Activated CD8-positive, alpha-beta memory T cell treated with anti-CD3 and anti-CD28 coated beads for 24 hours (primary cell): ENCODE results near the gene EEA1.
"Not testable (repeated sequence)": the region's sequence is repeated elsewhere in the genome, so short reads cannot be mapped to it uniquely, and the experiment has no call there.

Experiments
- DNase-seq: peaks from one replicate; pipeline ENCODE4 v3.0.0-alpha.2; 2020

EEA1 gene

GRCh38 chr12:92928962-92929915, at the start of gene EEA1:
Gene EEA1 (minus strand): TSS chr12:92929295. CDS start chr12:92929066, 229 bp downstream.
- peak; percentile 98 for DNase-seq

DNA sequence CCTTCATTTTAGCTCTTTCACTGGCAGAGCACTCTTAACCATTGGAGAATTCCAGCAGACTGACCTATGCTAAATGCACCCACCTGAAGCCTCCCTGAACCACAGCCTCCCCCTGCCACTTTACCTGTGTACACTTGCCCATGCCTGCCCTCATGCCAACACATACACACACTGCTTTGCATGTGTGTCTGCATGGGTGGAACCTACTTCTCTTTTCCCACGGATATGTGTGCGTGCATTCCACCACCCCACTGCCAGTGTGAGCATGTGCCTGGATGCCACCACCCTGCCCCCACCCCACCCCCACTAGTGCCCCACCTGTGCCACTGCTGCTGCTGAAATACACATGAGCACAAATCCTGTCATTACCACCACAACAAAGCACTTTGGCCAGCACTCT, 49.5 kb upstream of the EEA1 start:
- no peak for DNase-seq

DNA sequence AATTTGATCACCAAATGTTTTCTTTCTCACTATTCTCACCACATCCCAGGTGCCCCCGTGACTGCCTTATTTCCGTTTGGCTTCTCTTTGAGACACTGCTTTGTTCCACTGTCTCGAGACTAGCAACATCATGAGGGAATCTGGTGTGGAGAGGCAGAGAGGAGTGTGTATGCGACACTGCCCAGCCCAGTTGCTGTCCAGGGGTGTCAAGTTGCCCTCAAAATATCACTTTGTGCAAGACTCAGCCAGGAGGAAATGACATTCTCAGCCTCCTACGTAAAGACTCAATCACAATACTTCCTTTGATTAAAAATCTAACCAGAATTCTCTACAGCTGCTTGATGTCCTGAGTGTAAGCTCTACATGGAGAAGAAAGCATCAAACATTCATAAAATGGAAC, 48.2 kb upstream of the EEA1 start:
- no peak for DNase-seq

GRCh38 chr12:92974759-92975158, 45.7 kb upstream of the EEA1 start:
- DNase-seq, result no peak

DNA sequence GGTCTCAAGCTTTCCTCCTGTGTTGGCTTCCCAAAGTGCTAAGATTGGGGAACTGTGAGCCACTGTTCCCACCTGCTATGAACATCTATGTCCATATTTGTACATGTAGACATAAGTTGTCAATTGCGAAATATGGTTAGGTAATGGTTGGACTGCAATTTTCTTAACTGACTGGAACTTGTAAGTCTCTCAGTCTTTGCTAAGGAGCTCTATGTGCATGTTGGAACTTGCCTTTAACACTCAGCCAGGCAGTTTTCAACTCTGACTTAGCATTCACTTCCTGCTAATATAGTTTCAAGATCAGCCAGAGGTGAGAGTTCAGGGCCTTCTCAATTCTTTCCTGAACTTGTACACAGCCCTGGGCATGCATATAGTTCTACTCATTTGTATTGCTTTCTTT, 44.5 kb upstream of the EEA1 start:
- DNase-seq, result no peak

DNA sequence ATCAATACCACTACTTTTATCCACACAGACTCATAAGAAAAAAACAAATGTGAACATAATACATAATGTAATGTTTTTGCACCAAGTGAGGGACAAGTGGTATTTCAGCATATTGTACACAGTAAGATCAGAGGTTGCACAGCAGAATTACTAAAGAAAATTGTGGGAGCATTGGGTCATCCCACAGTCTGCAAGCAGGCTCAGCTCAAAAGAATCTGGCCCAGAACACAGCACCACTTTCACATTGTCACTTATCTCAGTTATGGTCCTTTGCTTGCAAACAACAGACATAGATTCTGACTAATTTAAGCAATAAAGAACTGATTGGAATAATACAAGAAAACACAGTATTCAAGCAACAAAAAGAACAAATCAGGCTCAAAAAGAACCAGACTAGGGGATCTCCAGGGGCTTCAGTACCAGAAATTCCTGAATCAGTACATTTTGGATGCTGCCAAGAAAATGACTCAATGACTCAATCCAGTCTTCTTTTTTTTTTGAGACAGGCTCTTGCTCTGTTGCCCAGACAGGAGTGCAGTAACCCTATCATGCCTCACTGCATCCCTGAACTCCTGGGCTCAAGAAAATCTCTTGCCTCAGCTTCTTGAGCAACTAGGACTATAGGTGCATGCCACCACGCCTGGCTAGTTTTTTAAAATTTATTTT, 42.9 kb upstream of the EEA1 start:
- DNase-seq, result no peak

GRCh38 chr12:92968176-92968813, 39.2 kb upstream of the EEA1 start:
- DNase-seq, result no peak

- DNase-seq, result not testable (repeated sequence)
Observed at GRCh38 chr12:92964378-92964777, 35.3 kb upstream of the EEA1 start.

DNA sequence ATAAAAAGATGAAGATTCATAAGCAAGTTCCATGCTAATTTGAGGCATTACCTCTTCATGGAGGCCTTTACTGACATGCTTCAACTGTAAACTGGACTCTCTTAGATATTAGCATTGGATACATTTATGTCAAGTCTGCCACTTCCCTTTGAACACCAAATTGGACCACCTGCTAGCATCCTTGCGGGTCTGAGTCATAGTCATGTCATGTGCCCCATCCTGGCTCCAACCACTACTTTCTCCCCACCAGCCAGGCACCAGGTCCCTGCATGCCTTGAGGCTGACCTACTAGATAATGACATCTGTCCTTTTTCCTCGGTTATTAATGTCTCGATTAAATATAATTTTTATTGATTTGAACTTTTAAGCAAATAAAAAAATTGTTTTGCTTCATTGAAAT, 32.9 kb upstream of the EEA1 start:
- DNase-seq, result no peak

- DNase-seq, result no peak
Observed at GRCh38 chr12:92955997-92956663, 27.0 kb upstream of the EEA1 start.

- DNase-seq, result no peak
Observed at GRCh38 chr12:92953747-92954146, 24.7 kb upstream of the EEA1 start.

- DNase-seq, result no peak
Observed at GRCh38 chr12:92952394-92952793, 23.3 kb upstream of the EEA1 start.

GRCh38 chr12:92951006-92951405, 21.9 kb upstream of the EEA1 start:
- no peak for DNase-seq

- DNase-seq, result no peak
Observed at GRCh38 chr12:92950011-92950410, 20.9 kb upstream of the EEA1 start.

DNA sequence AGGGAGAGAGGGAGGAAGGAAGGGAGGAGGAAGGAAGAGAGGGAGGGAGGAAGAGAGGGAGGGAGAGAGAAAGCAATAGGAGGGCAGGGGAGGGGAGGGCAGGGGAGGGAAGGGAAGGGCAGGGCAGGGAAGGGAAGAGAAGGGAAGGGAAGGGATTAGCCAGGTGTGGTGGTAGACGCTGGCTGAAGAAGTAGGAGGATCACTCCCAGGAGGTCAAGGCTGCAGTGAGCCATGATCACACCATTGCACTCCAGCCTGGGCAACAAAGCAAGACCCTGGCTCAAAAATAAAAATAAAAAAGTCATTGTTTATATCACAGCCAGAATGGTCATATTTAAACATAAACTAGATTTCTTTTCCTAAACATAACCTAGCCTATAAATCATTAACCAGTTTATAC, 20.4 kb upstream of the EEA1 start:
- DNase-seq, result no peak

DNA sequence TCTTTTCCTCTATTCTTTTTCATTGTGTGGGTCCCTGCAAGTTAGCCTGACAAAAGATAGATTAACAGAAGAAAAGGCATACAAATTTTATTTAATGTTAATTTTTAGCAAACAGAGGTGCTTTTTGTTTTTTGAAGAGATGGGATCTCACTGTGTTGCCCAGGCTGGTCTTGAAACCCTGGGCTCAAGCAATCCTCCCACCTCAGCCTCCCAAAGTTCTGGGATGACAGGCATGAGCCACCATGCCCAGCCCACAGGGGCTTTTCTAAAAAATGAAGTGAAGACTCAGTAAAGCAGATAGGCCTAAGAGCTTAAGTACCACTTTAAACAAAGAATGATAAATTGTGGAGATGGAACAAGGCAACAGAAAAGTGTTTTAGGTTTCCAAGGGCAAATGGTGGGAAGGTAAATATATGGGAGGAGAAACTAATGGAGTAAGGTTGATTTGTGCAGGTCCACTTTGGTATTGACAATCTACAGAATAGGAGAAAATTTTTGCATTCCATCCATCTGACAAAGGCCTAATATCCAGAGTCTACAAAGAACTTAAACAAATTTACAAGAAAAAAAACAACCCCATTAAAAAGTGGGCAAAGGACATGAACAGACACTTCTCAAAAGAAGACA, 18.6 kb upstream of the EEA1 start:
- no peak for DNase-seq

GRCh38 chr12:92945659-92946220, 16.6 kb upstream of the EEA1 start:
- no peak for DNase-seq

GRCh38 chr12:92943482-92944250, 14.6 kb upstream of the EEA1 start:
- DNase-seq, result no peak

DNA sequence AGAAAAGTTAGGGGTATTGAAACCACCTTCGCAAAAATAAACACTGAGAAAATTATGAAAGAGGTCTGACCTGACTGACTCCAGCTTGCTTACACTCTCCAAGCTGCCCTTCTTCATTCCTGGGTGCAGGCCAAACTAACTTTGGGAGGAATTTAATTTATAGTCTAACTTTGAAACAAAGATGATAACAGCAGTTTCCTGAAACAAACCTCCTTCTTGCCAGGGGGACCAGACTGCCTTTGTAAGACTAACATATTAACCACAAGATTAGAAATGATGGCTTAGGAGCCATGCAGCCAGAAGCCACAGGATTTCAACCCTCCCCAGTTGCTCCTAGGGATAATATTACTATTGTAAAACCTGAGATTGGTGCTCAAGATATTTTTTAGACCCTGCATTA, 13.8 kb upstream of the EEA1 start:
- DNase-seq, result no peak

- DNase-seq, result no peak
Observed at GRCh38 chr12:92939116-92939515, 10.0 kb upstream of the EEA1 start.

- DNase-seq, result no peak
Observed at GRCh38 chr12:92938638-92939037, 9.5 kb upstream of the EEA1 start.

GRCh38 chr12:92938018-92938417, 8.9 kb upstream of the EEA1 start:
- DNase-seq, result no peak
